ENCODE results near the gene TBL1XR1.
"Not testable (repeated sequence)": the region's sequence is repeated elsewhere in the genome, so short reads cannot be mapped to it uniquely, and the experiment has no call there.

TBL1XR1 gene

GRCh38 chr3:177147790-177148189 lies 49.5 kb downstream of the TBL1XR1 start:
- no peaks in the 10 kb centered on the region for H3K36me3 ChIP-seq (ENCODE audit: control insufficient read depth in 5 of 5, insufficient read depth in 5 of 5, low read length in 5 of 5)
- no peak overlapping the region for H3K27ac ChIP-seq (ENCODE audit: low read depth, low read length)
- H3K4me3 ChIP-seq (ENCODE audit: low read depth in 1 of 5, low read length in 5 of 5) = no peak overlapping the region
- H3K4me1 ChIP-seq (ENCODE audit: control insufficient read depth in 5 of 5, insufficient read depth in 5 of 5, low read length in 5 of 5) = peaks cover 0 to 41% (median 25%) of the 10 kb centered on the region in 5 donors
- H3K9me3 ChIP-seq (ENCODE audit: control insufficient read depth in 5 of 5, low read length in 5 of 5) = no peaks in the 10 kb centered on the region
- no peaks in the 10 kb centered on the region for H3K27me3 ChIP-seq (ENCODE audit: control insufficient read depth in 5 of 5, insufficient read depth in 4 of 5, low read length in 5 of 5)
- no peak overlapping the region for H3K9ac ChIP-seq (ENCODE audit: low read length in 5 of 5)

GRCh38 chr3:177146646-177147045 lies 50.6 kb downstream of the TBL1XR1 start:
- peaks cover 0 to 49% (median 29%) of the 10 kb centered on the region in 5 donors for H3K4me1 ChIP-seq (ENCODE audit: control insufficient read depth in 5 of 5, insufficient read depth in 5 of 5, low read length in 5 of 5)
- no peak overlapping the region for H3K9ac ChIP-seq (ENCODE audit: low read length in 5 of 5)
- H3K27me3 ChIP-seq (ENCODE audit: control insufficient read depth in 5 of 5, insufficient read depth in 4 of 5, low read length in 5 of 5) = no peaks in the 10 kb centered on the region
- no peaks in the 10 kb centered on the region for H3K36me3 ChIP-seq (ENCODE audit: control insufficient read depth in 5 of 5, insufficient read depth in 5 of 5, low read length in 5 of 5)
- H3K4me3 ChIP-seq (ENCODE audit: low read depth in 1 of 5, low read length in 5 of 5) = no peak overlapping the region
- H3K27ac ChIP-seq (ENCODE audit: low read depth, low read length) = no peak overlapping the region
- no peaks in the 10 kb centered on the region for H3K9me3 ChIP-seq (ENCODE audit: control insufficient read depth in 5 of 5, low read length in 5 of 5)

- Histone ChIP-seq H3K9me3 (ENCODE audit: control insufficient read depth in 5 of 5, low read length in 5 of 5) (no peaks in the 10 kb centered on the region), H3K36me3 (ENCODE audit: control insufficient read depth in 5 of 5, insufficient read depth in 5 of 5, low read length in 5 of 5) (no peaks in the 10 kb centered on the region), H3K4me1 (ENCODE audit: control insufficient read depth in 5 of 5, insufficient read depth in 5 of 5, low read length in 5 of 5) (peaks cover 0 to 49% (median 29%) of the 10 kb centered on the region in 5 donors), H3K4me3 (ENCODE audit: low read depth in 1 of 5, low read length in 5 of 5) (no peak overlapping the region), H3K27me3 (ENCODE audit: control insufficient read depth in 5 of 5, insufficient read depth in 4 of 5, low read length in 5 of 5) (no peaks in the 10 kb centered on the region), H3K9ac (ENCODE audit: low read length in 5 of 5) (no peak overlapping the region), H3K27ac (ENCODE audit: low read depth, low read length) (no peak overlapping the region)
These were observed 51.3 kb downstream of the TBL1XR1 start for GRCh38 chr3:177145954-177146353.

DNA sequence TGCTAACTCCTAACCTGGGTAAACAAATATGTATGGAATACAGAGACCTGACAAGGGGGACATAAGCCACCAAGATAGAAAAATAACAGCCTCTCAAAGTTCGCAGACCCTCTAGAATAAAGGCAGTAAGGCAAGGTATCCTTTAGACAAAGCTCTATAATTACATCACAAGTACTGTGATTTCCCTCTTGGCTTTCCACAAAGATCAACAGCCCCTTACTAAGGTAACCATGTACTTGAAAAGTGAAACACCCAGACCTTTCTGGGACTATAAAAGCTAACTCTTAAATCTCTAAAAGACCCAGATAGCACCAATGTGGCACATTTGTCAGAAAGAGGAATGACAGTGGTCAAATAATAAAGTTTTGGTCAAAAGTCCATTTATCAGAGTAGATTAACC lies 51.9 kb downstream of the TBL1XR1 start:
- Histone ChIP-seq H3K9me3 (ENCODE audit: control insufficient read depth in 5 of 5, low read length in 5 of 5) (no peaks in the 10 kb centered on the region), H3K9ac (ENCODE audit: low read length in 5 of 5) (no peak overlapping the region), H3K27ac (ENCODE audit: low read depth, low read length) (no peak overlapping the region), H3K36me3 (ENCODE audit: control insufficient read depth in 5 of 5, insufficient read depth in 5 of 5, low read length in 5 of 5) (no peaks in the 10 kb centered on the region), H3K4me3 (ENCODE audit: low read depth in 1 of 5, low read length in 5 of 5) (no peak overlapping the region), H3K4me1 (ENCODE audit: control insufficient read depth in 5 of 5, insufficient read depth in 5 of 5, low read length in 5 of 5) (peaks cover 0 to 43% (median 26%) of the 10 kb centered on the region in 5 donors), H3K27me3 (ENCODE audit: control insufficient read depth in 5 of 5, insufficient read depth in 4 of 5, low read length in 5 of 5) (no peaks in the 10 kb centered on the region)

DNA sequence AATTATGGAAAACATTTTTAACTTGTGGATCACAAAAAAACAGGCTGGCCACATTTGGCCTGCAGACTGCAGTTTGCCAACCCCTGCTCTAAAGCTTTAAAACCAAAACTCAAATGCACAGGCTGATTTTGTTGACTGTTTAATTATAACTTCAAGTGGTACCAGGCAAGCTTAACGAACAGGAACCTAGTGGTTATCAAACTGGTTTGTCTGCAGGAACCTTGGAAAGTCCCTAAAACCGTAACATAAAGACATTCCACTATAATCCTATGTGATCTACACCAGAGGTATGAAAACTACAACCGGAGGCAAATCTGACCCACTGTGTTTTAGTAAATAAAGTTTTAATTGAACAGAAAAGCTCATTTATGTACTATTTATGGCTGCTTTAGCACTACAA lies 52.4 kb downstream of the TBL1XR1 start:
- Histone ChIP-seq H3K27me3 (ENCODE audit: control insufficient read depth in 5 of 5, insufficient read depth in 4 of 5, low read length in 5 of 5) (no peaks in the 10 kb centered on the region), H3K4me1 (ENCODE audit: control insufficient read depth in 5 of 5, insufficient read depth in 5 of 5, low read length in 5 of 5) (peaks cover 0 to 39% (median 21%) of the 10 kb centered on the region in 5 donors), H3K9ac (ENCODE audit: low read length in 5 of 5) (no peak overlapping the region)

DNA sequence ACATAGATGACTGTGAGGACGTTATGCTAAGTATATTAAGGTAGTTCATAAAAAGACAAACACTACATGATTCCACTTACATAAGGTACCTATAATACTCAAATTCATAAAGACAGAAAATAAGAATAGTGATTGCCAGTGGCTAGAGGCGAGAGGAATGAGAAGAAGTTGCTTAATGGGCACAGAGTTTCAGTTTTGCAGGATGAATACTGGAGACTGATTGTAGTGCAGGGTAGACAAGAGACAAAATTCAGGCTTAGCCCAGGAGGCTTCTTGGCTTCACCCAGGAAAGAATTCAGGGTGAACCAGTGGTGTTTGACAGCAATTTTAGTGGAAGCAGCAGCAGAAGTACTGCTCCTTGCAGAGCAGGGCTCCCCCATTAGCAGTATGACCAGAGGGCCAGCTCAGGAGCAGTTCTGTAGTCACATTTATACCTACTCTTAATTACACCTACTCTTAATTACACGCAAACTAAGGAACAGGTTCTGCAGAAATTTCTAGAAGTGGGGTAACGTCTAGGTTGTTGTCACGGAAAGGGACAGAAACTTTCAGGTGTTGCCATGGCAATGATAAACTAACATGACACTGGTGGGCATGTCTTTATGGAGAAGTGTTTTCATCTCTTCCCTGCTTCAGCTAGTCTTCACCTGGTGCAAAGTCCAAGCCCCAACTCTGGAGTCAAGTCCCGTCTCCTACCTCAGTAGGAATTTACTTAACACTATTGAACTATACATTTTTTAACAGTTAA lies 55.2 kb downstream of the TBL1XR1 start:
- no peaks in the 10 kb centered on the region for H3K27me3 ChIP-seq (ENCODE audit: control insufficient read depth in 5 of 5, insufficient read depth in 4 of 5, low read length in 5 of 5)
- no peak overlapping the region for H3K27ac ChIP-seq (ENCODE audit: low read depth, low read length)
- H3K36me3 ChIP-seq (ENCODE audit: control insufficient read depth in 5 of 5, insufficient read depth in 5 of 5, low read length in 5 of 5) = no peaks in the 10 kb centered on the region
- no peaks in the 10 kb centered on the region for H3K9me3 ChIP-seq (ENCODE audit: control insufficient read depth in 5 of 5, low read length in 5 of 5)
- H3K9ac ChIP-seq (ENCODE audit: low read length in 5 of 5) = no peak overlapping the region
- H3K4me3 ChIP-seq (ENCODE audit: low read depth in 1 of 5, low read length in 5 of 5) = no peak overlapping the region
- peaks cover 0 to 31% (median 14%) of the 10 kb centered on the region in 5 donors for H3K4me1 ChIP-seq (ENCODE audit: control insufficient read depth in 5 of 5, insufficient read depth in 5 of 5, low read length in 5 of 5)

More for the DNA sequence above, 52.4 kb downstream of the TBL1XR1 start:
- Histone ChIP-seq H3K27ac (ENCODE audit: low read depth, low read length) (no peak overlapping the region), H3K9me3 (ENCODE audit: control insufficient read depth in 5 of 5, low read length in 5 of 5) (no peaks in the 10 kb centered on the region), H3K4me3 (ENCODE audit: low read depth in 1 of 5, low read length in 5 of 5) (no peak overlapping the region), H3K36me3 (ENCODE audit: control insufficient read depth in 5 of 5, insufficient read depth in 5 of 5, low read length in 5 of 5) (no peaks in the 10 kb centered on the region)

- Histone ChIP-seq H3K36me3 (ENCODE audit: control insufficient read depth in 5 of 5, insufficient read depth in 5 of 5, low read length in 5 of 5) (no peaks in the 10 kb centered on the region), H3K4me3 (ENCODE audit: low read depth in 1 of 5, low read length in 5 of 5) (no peak overlapping the region), H3K9me3 (ENCODE audit: control insufficient read depth in 5 of 5, low read length in 5 of 5) (no peaks in the 10 kb centered on the region), H3K27me3 (ENCODE audit: control insufficient read depth in 5 of 5, insufficient read depth in 4 of 5, low read length in 5 of 5) (no peaks in the 10 kb centered on the region), H3K27ac (ENCODE audit: low read depth, low read length) (no peak overlapping the region), H3K4me1 (ENCODE audit: control insufficient read depth in 5 of 5, insufficient read depth in 5 of 5, low read length in 5 of 5) (peaks cover 0 to 29% (median 14%) of the 10 kb centered on the region in 5 donors), H3K9ac (ENCODE audit: low read length in 5 of 5) (no peak overlapping the region)
These were observed 55.8 kb downstream of the TBL1XR1 start for GRCh38 chr3:177141471-177141870.

GRCh38 chr3:177139220-177139619 lies 58.1 kb downstream of the TBL1XR1 start:
- H3K4me1 ChIP-seq (ENCODE audit: control insufficient read depth in 5 of 5, insufficient read depth in 5 of 5, low read length in 5 of 5) = peaks cover 0 to 22% (median 11%) of the 10 kb centered on the region in 5 donors
- not testable (repeated sequence) for H3K9ac ChIP-seq (ENCODE audit: low read length in 5 of 5); H3K4me3 ChIP-seq (ENCODE audit: low read depth in 1 of 5, low read length in 5 of 5); H3K36me3 ChIP-seq (ENCODE audit: control insufficient read depth in 5 of 5, insufficient read depth in 5 of 5, low read length in 5 of 5); H3K27me3 ChIP-seq (ENCODE audit: control insufficient read depth in 5 of 5, insufficient read depth in 4 of 5, low read length in 5 of 5); H3K9me3 ChIP-seq (ENCODE audit: control insufficient read depth in 5 of 5, low read length in 5 of 5); H3K27ac ChIP-seq (ENCODE audit: low read depth, low read length)

DNA sequence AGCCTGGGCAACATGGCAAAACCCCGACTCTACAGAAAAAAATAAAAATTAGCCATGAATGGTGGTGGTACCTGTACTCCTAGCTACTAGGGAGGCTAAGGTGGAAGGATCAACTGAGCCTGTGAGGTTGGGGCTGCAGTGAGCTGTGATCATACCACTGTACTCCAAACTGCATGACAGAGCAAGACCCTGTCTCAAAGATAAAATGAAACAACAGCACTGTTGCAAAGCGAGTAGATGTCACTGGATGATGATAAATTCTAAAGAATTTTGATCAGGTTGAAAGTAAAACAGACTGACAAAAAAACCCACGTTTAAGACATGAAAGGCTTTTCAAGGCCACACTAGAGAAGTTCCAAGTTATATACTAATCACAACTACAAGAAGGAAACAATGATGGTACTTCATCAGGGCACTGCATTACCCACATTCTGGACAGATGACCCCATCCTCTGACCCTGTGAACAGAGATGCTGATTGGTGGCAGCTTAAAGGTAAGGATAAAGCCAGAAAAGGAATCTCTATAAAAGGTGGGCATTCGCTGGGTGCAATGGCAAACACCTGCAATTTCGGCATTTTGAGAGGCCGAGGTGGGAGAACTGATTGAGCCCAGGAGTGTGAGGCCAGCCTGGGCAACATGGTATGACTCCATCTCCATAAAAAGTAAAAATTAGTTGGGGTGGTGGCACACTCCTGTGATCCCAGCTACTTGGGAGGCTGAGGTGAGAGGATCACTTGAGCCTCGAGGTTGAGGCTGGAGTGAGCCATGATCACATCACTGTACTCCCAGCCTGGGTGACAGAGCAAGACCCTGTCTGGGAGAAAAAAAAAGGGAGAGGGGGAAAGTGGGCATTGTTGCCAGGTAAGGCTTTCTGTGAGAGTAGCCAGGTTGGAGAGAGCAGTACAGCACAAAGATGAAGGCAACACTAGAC lies 59.2 kb downstream of the TBL1XR1 start:
- H3K36me3 ChIP-seq (ENCODE audit: control insufficient read depth in 5 of 5, insufficient read depth in 5 of 5, low read length in 5 of 5) = no peaks in the 10 kb centered on the region
- no peak overlapping the region for H3K9ac ChIP-seq (ENCODE audit: low read length in 5 of 5)
- H3K4me1 ChIP-seq (ENCODE audit: control insufficient read depth in 5 of 5, insufficient read depth in 5 of 5, low read length in 5 of 5) = peaks cover 0 to 27% (median 19%) of the 10 kb centered on the region in 5 donors
- H3K4me3 ChIP-seq (ENCODE audit: low read depth in 1 of 5, low read length in 5 of 5) = no peak overlapping the region
- no peaks in the 10 kb centered on the region for H3K9me3 ChIP-seq (ENCODE audit: control insufficient read depth in 5 of 5, low read length in 5 of 5)
- H3K27me3 ChIP-seq (ENCODE audit: control insufficient read depth in 5 of 5, insufficient read depth in 4 of 5, low read length in 5 of 5) = no peaks in the 10 kb centered on the region
- H3K27ac ChIP-seq (ENCODE audit: low read depth, low read length) = no peak overlapping the region

GRCh38 chr3:177136741-177137140 lies 60.5 kb downstream of the TBL1XR1 start:
- Histone ChIP-seq H3K9me3 (ENCODE audit: control insufficient read depth in 5 of 5, low read length in 5 of 5) (no peaks in the 10 kb centered on the region), H3K4me3 (ENCODE audit: low read depth in 1 of 5, low read length in 5 of 5) (no peak overlapping the region), H3K27me3 (ENCODE audit: control insufficient read depth in 5 of 5, insufficient read depth in 4 of 5, low read length in 5 of 5) (no peaks in the 10 kb centered on the region), H3K4me1 (ENCODE audit: control insufficient read depth in 5 of 5, insufficient read depth in 5 of 5, low read length in 5 of 5) (peaks cover 0 to 21% (median 15%) of the 10 kb centered on the region in 5 donors), H3K9ac (ENCODE audit: low read length in 5 of 5) (no peak overlapping the region), H3K36me3 (ENCODE audit: control insufficient read depth in 5 of 5, insufficient read depth in 5 of 5, low read length in 5 of 5) (peaks cover 0 to 4% (median 0%) of the 10 kb centered on the region in 5 donors), H3K27ac (ENCODE audit: low read depth, low read length) (no peak overlapping the region)
